ENCODE data around the gene CCDC170.

- no peak for TF ChIP-seq CTCF (IDR thresholded peaks at IDR 0.05; ENCODE audit: borderline replicate concordance, extremely low read depth, low read length, poor library complexity, severe bottlenecking)
- no peak for TF ChIP-seq EZH2 (IDR thresholded peaks at IDR 0.05; ENCODE audit: borderline replicate concordance, low read depth, low read length, severe bottlenecking)
Measured at GRCh38 chr6:151445482-151445881, 48.3 kb upstream of the CCDC170 start.
